Measurements from ENCODE around the gene DGKZ.

GRCh38 chr11:46391578-46392420 is 44.5 kb downstream of the DGKZ start, which contains the start of gene CHRM4:
- TF ChIP-seq CTCF (IDR thresholded peaks at IDR 0.05) = peak in 1 of 4 experiments; percentile 19
- no peak for TF ChIP-seq POLR2A (IDR thresholded peaks at IDR 0.05)
